ENCODE measurements around the gene MIGA2.

- TF ChIP-seq EZH2 (IDR thresholded peaks at IDR 0.05), result no peak
- TF ChIP-seq, protein P1, sequence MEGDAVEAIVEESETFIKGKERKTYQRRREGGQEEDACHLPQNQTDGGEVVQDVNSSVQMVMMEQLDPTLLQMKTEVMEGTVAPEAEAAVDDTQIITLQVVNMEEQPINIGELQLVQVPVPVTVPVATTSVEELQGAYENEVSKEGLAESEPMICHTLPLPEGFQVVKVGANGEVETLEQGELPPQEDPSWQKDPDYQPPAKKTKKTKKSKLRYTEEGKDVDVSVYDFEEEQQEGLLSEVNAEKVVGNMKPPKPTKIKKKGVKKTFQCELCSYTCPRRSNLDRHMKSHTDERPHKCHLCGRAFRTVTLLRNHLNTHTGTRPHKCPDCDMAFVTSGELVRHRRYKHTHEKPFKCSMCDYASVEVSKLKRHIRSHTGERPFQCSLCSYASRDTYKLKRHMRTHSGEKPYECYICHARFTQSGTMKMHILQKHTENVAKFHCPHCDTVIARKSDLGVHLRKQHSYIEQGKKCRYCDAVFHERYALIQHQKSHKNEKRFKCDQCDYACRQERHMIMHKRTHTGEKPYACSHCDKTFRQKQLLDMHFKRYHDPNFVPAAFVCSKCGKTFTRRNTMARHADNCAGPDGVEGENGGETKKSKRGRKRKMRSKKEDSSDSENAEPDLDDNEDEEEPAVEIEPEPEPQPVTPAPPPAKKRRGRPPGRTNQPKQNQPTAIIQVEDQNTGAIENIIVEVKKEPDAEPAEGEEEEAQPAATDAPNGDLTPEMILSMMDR (IDR thresholded peaks at IDR 0.05), result no peak
These were observed 74.5 kb downstream of the MIGA2 start, which contains the start of the genes CRAT and PTPA for GRCh38 chr9:129110740-129111527.
